ENCODE measurements around the gene ZFYVE21.

DNA sequence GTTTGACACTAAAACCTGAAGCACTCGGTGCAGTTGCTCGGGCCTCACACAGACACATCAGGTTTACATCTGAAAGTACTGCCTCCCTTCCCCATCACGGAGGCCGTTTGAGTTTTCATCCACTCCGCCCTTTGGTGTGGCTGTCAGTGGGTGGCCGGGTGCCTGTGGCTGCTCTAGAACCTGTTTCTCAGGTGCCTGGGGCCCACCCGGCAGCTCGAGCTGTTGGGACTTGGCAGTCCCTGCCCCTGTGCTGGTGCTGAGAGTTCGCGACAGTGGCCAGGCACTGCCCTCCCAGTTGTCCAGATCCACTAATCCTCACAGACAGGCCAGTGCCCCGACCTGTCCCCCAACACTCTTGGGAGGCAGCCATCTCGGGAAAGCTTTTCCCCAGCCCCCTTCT is 22.7 kb upstream of the ZFYVE21 start:
- TF ChIP-seq POLR2A (IDR thresholded peaks at IDR 0.05): no peak
- TF ChIP-seq, protein P1, sequence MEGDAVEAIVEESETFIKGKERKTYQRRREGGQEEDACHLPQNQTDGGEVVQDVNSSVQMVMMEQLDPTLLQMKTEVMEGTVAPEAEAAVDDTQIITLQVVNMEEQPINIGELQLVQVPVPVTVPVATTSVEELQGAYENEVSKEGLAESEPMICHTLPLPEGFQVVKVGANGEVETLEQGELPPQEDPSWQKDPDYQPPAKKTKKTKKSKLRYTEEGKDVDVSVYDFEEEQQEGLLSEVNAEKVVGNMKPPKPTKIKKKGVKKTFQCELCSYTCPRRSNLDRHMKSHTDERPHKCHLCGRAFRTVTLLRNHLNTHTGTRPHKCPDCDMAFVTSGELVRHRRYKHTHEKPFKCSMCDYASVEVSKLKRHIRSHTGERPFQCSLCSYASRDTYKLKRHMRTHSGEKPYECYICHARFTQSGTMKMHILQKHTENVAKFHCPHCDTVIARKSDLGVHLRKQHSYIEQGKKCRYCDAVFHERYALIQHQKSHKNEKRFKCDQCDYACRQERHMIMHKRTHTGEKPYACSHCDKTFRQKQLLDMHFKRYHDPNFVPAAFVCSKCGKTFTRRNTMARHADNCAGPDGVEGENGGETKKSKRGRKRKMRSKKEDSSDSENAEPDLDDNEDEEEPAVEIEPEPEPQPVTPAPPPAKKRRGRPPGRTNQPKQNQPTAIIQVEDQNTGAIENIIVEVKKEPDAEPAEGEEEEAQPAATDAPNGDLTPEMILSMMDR (IDR thresholded peaks at IDR 0.05): no peak
